HepG2 (cell line): Measurements from ENCODE around the gene CHAF1A. TPM values are rescaled to one million over a fixed set of nuclear protein-coding genes. Genes with fewer than 3 reads are reported as not detected.

Experiments
- ATAC-seq: fragments of 200-7000 bp; cut with Tn5 transposase; 3 replicates; pipeline ENCODE4 v1.9.1; 2020; ENCODE audit warnings: mild to moderate bottlenecking, moderate library complexity
- BruUV-seq: library from RNA; stranded (reverse); fragments of 400-500 nt; replicated peaks from 2 replicates; lab custom pipeline; 2021; lab: Mats Ljungman, UMichigan
- CTCF ChIA-PET: fragments of 300-600 bp; formaldehyde crosslinking; extraction: SDS; loops from one replicate; lab custom pipeline; 2021; ENCODE audit warnings: low total read pairs, inconsistent platforms, low intra/inter-chr PET ratio; lab: Yijun Ruan, JAX
- POLR2A ChIA-PET: fragments of 350-600 bp; sonication (Branson Sonifier 250); formaldehyde crosslinking; loops from one replicate; lab custom pipeline; 2020; ENCODE audit warnings: antibody characterized with exemption, inconsistent platforms; lab: Yijun Ruan, JAX
- DNase-seq: peaks from one replicate; pipeline ENCODE4 v3.0.0-alpha.2; 2015; ENCODE audit warnings: low spot score
- FAIRE-seq: peaks from 3 replicates; lab custom pipeline; 2011; peaks lifted over from hg19 to GRCh38; lab: Jason Lieb, UNC
- H2AFZ ChIP-seq: one replicate; pipeline ENCODE4 v1.6.1; 2011; ENCODE audit warnings: low read length, inconsistent platforms
- H3K27ac ChIP-seq: fragments of 300-600 bp; 3 replicates; pipeline ENCODE4 v1.8.0; 2011; ENCODE audit warnings: mixed run types, mild to moderate bottlenecking, mixed read lengths, low read length, inconsistent platforms; ENCODE audit not compliant: insufficient read depth; ENCODE audit errors: extremely low read length
- H3K27me3 ChIP-seq, 2 experiments: fragments of 200-600 bp in 1 of 2; 2 replicates in 1 of 2; 3 replicates in 1 of 2; pipeline versions ENCODE4 v1.6.0 to v1.8.0; 2011; ENCODE audit warnings: low read length in 2 of 2, mild to moderate bottlenecking in 2 of 2, moderate library complexity in 2 of 2, inconsistent platforms in 1 of 2; ENCODE audit not compliant: insufficient read depth in 2 of 2, control insufficient read depth in 1 of 2
- H3K36me3 ChIP-seq, 2 experiments: fragments of 200-600 bp in 1 of 2; replicated peaks in 1 of 2; 2 replicates in 1 of 2; 3 replicates in 1 of 2; pipeline versions ENCODE4 v1.5.1 to v1.8.0; 2011; ENCODE audit warnings: low read length in 2 of 2, inconsistent platforms in 1 of 2; ENCODE audit not compliant: insufficient read depth in 2 of 2, control insufficient read depth in 1 of 2
- H3K4me1 ChIP-seq: 2 replicates; pipeline ENCODE4 v1.5.1; 2012; ENCODE audit warnings: low read length, inconsistent platforms; ENCODE audit not compliant: insufficient read depth
- H3K4me2 ChIP-seq: 2 replicates; pipeline ENCODE4 v1.6.0; 2011; ENCODE audit warnings: low read depth, low read length, inconsistent platforms
- H3K4me3 ChIP-seq, 3 experiments: fragments of 200-600 bp in 1 of 3; sonication (generic), shearing (Covaris generic) in 1 of 3; replicated peaks in 1 of 3; 2 replicates each; pipeline ENCODE4 v1.5.1; 2011 to 2016; ENCODE audit warnings: low read length in 3 of 3, inconsistent platforms in 2 of 3, low read depth in 2 of 3, mild to moderate bottlenecking in 2 of 3, control low read depth in 1 of 3, mixed read lengths in 1 of 3; ENCODE audit not compliant: insufficient read depth in 1 of 3
- H3K79me2 ChIP-seq: one replicate; pipeline ENCODE4 v1.6.1; 2011; ENCODE audit warnings: low read length, inconsistent platforms; ENCODE audit not compliant: insufficient read depth
- H3K9ac ChIP-seq: 2 replicates; pipeline ENCODE4 v1.6.0; 2011; ENCODE audit warnings: mild to moderate bottlenecking, low read depth, low read length, inconsistent platforms; ENCODE audit not compliant: insufficient read depth
- H3K9me3 ChIP-seq: 2 replicates; pipeline ENCODE4 v1.5.1; 2012; ENCODE audit warnings: mild to moderate bottlenecking, low read length
- H4K20me1 ChIP-seq: 2 replicates; pipeline ENCODE4 v1.6.0; 2011; ENCODE audit warnings: inconsistent platforms, mild to moderate bottlenecking, low read length, moderate library complexity; ENCODE audit not compliant: insufficient read depth
- ELK4 ChIP-seq: sonication (generic); formaldehyde crosslinking; IDR thresholded peaks from 2 replicates; pipeline ENCODE4 v1.9.0; 2021; ENCODE audit warnings: missing genetic modification reagents, borderline replicate concordance
- ZNF639 ChIP-seq: conservative IDR thresholded peaks from 2 replicates; pipeline ENCODE4 v1.6.1; 2018; ENCODE audit warnings: missing genetic modification reagents
- WGBS: methylation state at CpG from one replicate; pipeline ENCODE4 v1.1.6; 2017; ENCODE audit warnings: low lambda C conversion rate; 5-methylcytosine and 5-hydroxymethylcytosine counted together
- in situ Hi-C: cut with HindIII; loops from 2 replicates; pipeline ENCODE4 v1.10.0; 2017; ENCODE audit warnings: low pct_unique_long_range_greater_than_20kb; ENCODE audit not compliant: extremely low pct_ligation_motif_present
- intact Hi-C: fragments of 100-400 bp; cut with micrococcal nuclease; formaldehyde crosslinking; loops from one replicate; pipeline ENCODE4 v1.10.0; 2022; ENCODE audit not compliant: unreplicated experiment
- polyA plus RNA-seq, 8 experiments: library from polyadenylated mRNA; depleted of rRNA in 3 of 8; stranded (reverse) in 7 of 8; unstranded in 1 of 8; fragments of >200 nt; fragmentation: Illumina TruSeq in 4 of 8; extraction: Trizol in 4 of 8; gene quantifications; 2 replicates each; pipeline versions ENCODE4 v1.2.1 to v1.2.3, GENCODE V29; 2011 to 2016; ENCODE audit warnings: low read depth in 4 of 8, missing spikeins in 1 of 8, mixed read lengths in 1 of 8; ENCODE audit not compliant: insufficient read depth in 1 of 8
- total RNA-seq, 5 experiments: library from RNA; depleted of rRNA; stranded (reverse); fragments of >200 nt; fragmentation: Illumina TruSeq; extraction: Trizol; gene quantifications; 2 replicates each; pipeline ENCODE4 v1.2.3, GENCODE V29; 2016; ENCODE audit warnings: low read depth in 1 of 5
- TF ChIP-seq, protein P1 (sequence below): sonication (generic); formaldehyde crosslinking; IDR thresholded peaks from 2 replicates; pipeline ENCODE4; 2020; ENCODE audit warnings: missing genetic modification reagents, mild to moderate bottlenecking, borderline replicate concordance
- TF ChIP-seq, protein P2 (sequence below), 2 experiments: sonication (generic) in 1 of 2; formaldehyde crosslinking in 1 of 2; IDR thresholded peaks; 2 replicates each; pipeline versions ENCODE4 v1.6.1 to v1.9.0; 2014 to 2022; ENCODE audit warnings: antibody characterized with exemption in 1 of 2, borderline replicate concordance in 1 of 2, inconsistent platforms in 1 of 2, low read depth in 1 of 2, missing genetic modification reagents in 1 of 2

CHAF1A gene
- total and polyA plus RNA-seq, 2 of the 13 experiments (the other 11 are each of a cell fraction or from before 2014, with no cell fraction given) = 11.0 to 34.8 TPM

- 80% methylated on average over 1 of the region's 10 CpGs for WGBS
- Histone ChIP-seq H2AFZ (no peak overlapping the region), H3K4me2 (no peak overlapping the region; the same call in 1 of the 2 replicates), H3K4me3 (no peak overlapping the region), H4K20me1 (no peaks in the 10 kb centered on the region), H3K9me3 (no peaks in the 10 kb centered on the region), H3K27me3 (no peaks in the 10 kb centered on the region), H3K27ac (peak overlapping the region; percentile 38), H3K36me3 (peaks cover 7 to 43% of the 10 kb centered on the region in 2 experiments), H3K79me2 (peaks cover 40% of the 10 kb centered on the region), H3K9ac (no peak overlapping the region), H3K4me1 (peaks cover 38% of the 10 kb centered on the region)
- in situ Hi-C loops (no loop called here), intact Hi-C loops (no loop called here)
- FAIRE-seq (no peak), ATAC-seq (peak; percentile 48; the same call in 2 of the 3 replicates), DNase-seq (no peak)
- BruUV-seq = no TSS peak
- TF ChIP-seq, protein P1, sequence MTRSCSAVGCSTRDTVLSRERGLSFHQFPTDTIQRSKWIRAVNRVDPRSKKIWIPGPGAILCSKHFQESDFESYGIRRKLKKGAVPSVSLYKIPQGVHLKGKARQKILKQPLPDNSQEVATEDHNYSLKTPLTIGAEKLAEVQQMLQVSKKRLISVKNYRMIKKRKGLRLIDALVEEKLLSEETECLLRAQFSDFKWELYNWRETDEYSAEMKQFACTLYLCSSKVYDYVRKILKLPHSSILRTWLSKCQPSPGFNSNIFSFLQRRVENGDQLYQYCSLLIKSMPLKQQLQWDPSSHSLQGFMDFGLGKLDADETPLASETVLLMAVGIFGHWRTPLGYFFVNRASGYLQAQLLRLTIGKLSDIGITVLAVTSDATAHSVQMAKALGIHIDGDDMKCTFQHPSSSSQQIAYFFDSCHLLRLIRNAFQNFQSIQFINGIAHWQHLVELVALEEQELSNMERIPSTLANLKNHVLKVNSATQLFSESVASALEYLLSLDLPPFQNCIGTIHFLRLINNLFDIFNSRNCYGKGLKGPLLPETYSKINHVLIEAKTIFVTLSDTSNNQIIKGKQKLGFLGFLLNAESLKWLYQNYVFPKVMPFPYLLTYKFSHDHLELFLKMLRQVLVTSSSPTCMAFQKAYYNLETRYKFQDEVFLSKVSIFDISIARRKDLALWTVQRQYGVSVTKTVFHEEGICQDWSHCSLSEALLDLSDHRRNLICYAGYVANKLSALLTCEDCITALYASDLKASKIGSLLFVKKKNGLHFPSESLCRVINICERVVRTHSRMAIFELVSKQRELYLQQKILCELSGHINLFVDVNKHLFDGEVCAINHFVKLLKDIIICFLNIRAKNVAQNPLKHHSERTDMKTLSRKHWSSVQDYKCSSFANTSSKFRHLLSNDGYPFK = 0 out of 2 replicates have a peak, but pooled peaks have one; percentile 5
- no peak for TF ChIP-seq ZNF639 (CRISPR knock-in tag)
- CTCF ChIA-PET = no interaction called here
- POLR2A ChIA-PET = interaction anchor here (1.3 to 2.2 kb wide), 8 partner anchors 9 to 103 kb away, joined by 3 to 18 read pairs (median 6); partner anchors contain the start of genes CHAF1A, HDGFL2, MPND and PLIN4
These were observed 12.9 kb downstream of the CHAF1A start for GRCh38 chr19:4415352-4415751.

DNA sequence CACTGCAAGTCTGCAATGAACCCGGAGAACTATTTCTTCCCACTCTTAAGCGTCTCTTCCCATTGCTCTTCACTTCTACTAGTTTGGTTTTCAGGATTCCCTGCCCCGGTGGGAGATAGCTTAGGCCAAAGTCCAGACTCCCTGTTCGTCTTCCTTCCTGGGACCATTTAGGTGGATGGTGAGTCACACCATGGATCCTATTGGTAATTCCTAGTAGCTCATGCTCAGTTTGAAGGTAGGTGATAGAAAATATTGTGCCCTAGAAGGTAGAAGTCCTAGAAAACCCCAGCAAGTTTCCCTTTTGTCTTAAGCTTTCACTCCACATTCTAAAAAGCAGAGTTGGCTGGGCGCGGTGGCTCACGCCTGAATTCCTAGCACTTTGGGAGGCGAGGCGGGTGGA lies 13.8 kb downstream of the CHAF1A start:
- peaks cover 38% of the 10 kb centered on the region for H3K4me1 ChIP-seq
- BruUV-seq = no TSS peak
- in situ Hi-C loops = no loop called here
- H3K27ac ChIP-seq = peak overlapping the region; percentile 58
- H3K27me3 ChIP-seq = no peaks in the 10 kb centered on the region
- H4K20me1 ChIP-seq = no peaks in the 10 kb centered on the region
- no peak overlapping the region for H2AFZ ChIP-seq
- no peak overlapping the region for H3K9ac ChIP-seq
- 68% methylated on average over 9 of the region's 9 CpGs for WGBS
- CTCF ChIA-PET = no interaction called here
- intact Hi-C loops = no loop called here
- peaks cover 38% of the 10 kb centered on the region for H3K79me2 ChIP-seq
- ATAC-seq = peak; percentile 88
- peak; percentile 81 for DNase-seq
- POLR2A ChIA-PET = interaction anchor here (1.0 to 2.2 kb wide), 9 partner anchors 8 to 74 kb away, joined by 3 to 18 read pairs (median 6); partner anchors contain the start of genes CHAF1A, HDGFL2 and MPND
- H3K36me3 ChIP-seq = peaks cover 6 to 44% of the 10 kb centered on the region in 2 experiments
- peak; percentile 74 for FAIRE-seq
- no peak overlapping the region for H3K4me3 ChIP-seq
- H3K9me3 ChIP-seq = no peaks in the 10 kb centered on the region
- peak overlapping the region; percentile 46 for H3K4me2 ChIP-seq
- TF ChIP-seq, protein P2, sequence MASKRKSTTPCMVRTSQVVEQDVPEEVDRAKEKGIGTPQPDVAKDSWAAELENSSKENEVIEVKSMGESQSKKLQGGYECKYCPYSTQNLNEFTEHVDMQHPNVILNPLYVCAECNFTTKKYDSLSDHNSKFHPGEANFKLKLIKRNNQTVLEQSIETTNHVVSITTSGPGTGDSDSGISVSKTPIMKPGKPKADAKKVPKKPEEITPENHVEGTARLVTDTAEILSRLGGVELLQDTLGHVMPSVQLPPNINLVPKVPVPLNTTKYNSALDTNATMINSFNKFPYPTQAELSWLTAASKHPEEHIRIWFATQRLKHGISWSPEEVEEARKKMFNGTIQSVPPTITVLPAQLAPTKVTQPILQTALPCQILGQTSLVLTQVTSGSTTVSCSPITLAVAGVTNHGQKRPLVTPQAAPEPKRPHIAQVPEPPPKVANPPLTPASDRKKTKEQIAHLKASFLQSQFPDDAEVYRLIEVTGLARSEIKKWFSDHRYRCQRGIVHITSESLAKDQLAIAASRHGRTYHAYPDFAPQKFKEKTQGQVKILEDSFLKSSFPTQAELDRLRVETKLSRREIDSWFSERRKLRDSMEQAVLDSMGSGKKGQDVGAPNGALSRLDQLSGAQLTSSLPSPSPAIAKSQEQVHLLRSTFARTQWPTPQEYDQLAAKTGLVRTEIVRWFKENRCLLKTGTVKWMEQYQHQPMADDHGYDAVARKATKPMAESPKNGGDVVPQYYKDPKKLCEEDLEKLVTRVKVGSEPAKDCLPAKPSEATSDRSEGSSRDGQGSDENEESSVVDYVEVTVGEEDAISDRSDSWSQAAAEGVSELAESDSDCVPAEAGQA (IDR thresholded peaks at IDR 0.05; ENCODE audit: low read depth) = no peak
- TF ChIP-seq, protein P2 (CRISPR knock-in tag; IDR thresholded peaks at IDR 0.05; ENCODE audit: borderline replicate concordance) = no peak
- TF ChIP-seq ELK4 (CRISPR knock-in tag) = no peak
